Activated gamma-delta T cell treated with anti-CD3 and anti-CD28 coated beads, Interleukin-2, amount 50 U/mL, for 16 hours (primary cell): ENCODE results near the gene FGA.

Experiments
- DNase-seq: peaks from one replicate; pipeline ENCODE4 v3.0.0-alpha.2; 2020; ENCODE audit warnings: low read depth

Gene FGA

DNA sequence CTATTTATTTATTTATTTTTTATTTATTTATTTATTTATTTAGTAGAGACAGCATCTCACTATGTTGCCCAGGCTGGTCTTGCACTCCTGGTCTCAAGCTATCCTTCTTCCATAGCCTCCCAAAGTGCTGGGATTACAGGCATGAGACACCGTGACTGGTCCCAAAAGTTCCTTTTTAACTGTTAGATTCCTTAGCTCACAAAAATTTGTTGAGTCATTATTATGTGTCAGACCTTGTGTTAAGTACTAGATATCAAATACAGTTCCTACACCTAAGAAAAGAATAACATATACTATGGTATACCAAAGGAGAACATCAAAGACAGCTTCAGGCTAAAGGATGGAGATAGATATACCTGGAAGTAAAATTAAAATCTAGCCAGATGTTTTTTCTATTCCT, 11.6 kb downstream of the FGA start:
- DNase-seq = no peak

GRCh38 chr4:154577324-154577723, 13.2 kb downstream of the FGA start:
- DNase-seq = no peak

DNA sequence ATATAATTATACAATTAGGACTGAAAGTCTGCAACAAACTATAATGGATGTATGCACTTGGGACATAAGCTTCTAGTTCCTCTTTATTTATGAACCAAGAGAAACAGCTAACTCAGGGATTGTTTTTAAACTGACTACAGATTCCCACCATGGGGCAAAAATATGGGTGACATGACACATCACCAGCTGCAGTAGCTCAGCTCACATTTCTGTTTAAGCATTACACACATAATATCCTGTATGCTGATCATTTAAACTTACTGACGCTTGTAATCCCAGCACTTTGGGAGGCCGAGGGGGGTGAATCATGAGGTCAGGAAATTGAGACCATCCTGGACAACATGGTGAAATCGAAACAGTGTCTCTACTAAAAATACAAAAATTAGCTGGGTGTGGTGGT, 16.2 kb downstream of the FGA start:
- DNase-seq = no peak

DNA sequence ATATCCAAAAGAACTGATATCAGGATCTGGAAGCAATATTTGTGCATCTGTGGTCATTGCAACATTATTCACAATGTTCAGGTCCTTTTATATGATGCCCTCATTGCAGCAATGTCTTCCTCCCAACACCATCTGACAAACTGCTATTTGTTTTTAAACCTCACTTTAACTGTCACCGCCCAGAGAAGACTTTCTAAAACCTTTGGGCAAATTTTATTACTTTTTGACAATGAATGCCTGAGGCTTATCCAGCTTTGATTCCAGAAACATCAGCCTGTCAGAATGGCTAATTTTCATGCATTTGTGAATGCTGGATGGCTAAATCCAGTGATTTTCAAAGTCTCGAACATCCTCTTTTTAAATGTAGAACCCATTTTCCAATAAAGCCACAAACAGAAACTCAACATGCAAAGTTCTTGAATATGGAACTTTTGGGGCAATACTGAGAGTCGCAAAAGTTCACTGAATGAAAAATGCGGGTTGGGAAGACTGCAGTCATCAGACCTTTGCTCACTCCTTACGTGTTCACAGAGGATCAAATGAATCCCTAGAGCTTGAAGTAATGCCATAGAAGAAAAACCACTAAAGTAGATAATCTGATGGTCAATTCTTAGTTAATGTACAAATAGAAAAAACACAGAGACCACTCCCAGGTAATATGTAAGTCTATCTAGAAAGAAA, 17.2 kb downstream of the FGA start:
- DNase-seq = no peak

- DNase-seq = no peak
Measured at GRCh38 chr4:154569584-154569983, 21.0 kb downstream of the FGA start.

DNA sequence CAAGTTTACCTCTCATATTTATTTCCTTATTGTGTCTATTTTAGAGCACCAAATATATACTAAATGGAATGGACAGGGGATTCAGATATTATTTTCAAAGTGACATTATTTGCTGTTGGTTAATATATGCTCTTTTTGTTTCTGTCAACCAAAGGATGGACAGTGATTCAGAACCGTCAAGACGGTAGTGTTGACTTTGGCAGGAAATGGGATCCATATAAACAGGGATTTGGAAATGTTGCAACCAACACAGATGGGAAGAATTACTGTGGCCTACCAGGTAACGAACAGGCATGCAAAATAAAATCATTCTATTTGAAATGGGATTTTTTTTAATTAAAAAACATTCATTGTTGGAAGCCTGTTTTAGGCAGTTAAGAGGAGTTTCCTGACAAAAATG, 21.5 kb downstream of the FGA start:
- DNase-seq = no peak

DNA sequence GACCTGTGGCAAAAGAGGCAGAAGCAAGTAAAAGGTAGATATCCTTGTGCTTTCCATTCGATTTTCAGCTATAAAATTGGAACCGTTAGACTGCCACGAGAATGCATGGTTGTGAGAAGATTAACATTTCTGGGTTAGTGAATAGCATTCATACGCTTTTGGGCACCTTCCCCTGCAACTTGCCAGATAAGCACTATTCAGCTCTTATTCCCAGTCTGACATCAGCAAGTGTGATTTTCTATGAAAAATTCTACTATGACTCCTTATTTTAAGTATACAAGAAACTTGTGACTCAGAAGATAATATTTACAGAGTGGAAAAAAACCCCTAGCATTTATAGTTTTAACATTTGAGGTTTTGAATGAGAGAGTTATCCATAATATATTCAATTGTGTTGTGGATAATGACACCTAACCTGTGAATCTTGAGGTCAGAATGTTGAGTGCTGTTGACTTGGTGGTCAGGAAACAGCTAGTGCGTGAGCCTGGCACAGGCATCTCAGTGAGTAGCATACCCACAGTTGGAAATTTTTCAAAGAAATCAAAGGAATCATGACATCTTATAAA, 23.8 kb downstream of the FGA start:
- DNase-seq = no peak

GRCh38 chr4:154565704-154566103, 24.8 kb downstream of the FGA start:
- no peak for DNase-seq

GRCh38 chr4:154564311-154564710, 26.2 kb downstream of the FGA start:
- no peak for DNase-seq

DNA sequence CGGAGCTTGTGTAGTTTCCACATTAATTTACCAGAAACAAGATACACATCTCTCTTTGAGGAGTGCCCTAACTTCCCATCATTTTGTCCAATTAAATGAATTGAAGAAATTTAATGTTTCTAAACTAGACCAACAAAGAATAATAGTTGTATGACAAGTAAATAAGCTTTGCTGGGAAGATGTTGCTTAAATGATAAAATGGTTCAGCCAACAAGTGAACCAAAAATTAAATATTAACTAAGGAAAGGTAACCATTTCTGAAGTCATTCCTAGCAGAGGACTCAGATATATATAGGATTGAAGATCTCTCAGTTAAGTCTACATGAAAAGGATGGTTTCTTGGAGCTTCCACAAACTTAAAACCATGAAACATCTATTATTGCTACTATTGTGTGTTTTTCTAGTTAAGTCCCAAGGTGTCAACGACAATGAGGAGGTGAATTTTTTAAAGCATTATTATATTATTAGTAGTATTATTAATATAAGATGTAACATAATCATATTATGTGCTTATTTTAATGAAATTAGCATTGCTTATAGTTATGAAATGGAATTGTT, 27.8 kb downstream of the FGA start, which contains the start of gene FGB:
TSS of gene FGB (plus strand) at position 315 of the 558 bp plus-strand sequence. CDS start at position 323, 8 bp downstream.
- no peak for DNase-seq

- DNase-seq = no peak
Measured at GRCh38 chr4:154560824-154561231, 29.7 kb downstream of the FGA start.

- no peak for DNase-seq
Measured at GRCh38 chr4:154560419-154560801, 30.1 kb downstream of the FGA start.

GRCh38 chr4:154559494-154560418, 30.8 kb downstream of the FGA start:
- no peak for DNase-seq

DNA sequence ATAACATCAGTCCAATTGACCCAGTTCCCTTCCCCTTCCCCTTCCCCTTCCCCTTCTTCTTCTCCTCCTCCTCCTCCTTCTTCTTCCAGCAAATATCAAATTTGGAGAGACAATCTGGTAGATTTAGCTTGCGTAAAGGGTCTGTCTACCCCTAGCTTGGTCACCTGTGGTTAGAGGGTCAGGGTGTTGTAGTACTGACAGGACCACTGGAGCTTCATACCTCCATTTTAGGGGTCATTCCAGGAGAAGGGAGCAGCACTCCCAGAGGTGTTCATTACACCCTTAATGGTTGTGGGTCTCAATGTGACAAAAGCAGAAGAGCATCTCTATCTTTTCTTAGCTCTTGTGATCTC, 31.4 kb downstream of the FGA start:
- DNase-seq = no peak

- DNase-seq = peak; percentile 49
Measured at GRCh38 chr4:154551872-154552686, 38.5 kb downstream of the FGA start.

DNA sequence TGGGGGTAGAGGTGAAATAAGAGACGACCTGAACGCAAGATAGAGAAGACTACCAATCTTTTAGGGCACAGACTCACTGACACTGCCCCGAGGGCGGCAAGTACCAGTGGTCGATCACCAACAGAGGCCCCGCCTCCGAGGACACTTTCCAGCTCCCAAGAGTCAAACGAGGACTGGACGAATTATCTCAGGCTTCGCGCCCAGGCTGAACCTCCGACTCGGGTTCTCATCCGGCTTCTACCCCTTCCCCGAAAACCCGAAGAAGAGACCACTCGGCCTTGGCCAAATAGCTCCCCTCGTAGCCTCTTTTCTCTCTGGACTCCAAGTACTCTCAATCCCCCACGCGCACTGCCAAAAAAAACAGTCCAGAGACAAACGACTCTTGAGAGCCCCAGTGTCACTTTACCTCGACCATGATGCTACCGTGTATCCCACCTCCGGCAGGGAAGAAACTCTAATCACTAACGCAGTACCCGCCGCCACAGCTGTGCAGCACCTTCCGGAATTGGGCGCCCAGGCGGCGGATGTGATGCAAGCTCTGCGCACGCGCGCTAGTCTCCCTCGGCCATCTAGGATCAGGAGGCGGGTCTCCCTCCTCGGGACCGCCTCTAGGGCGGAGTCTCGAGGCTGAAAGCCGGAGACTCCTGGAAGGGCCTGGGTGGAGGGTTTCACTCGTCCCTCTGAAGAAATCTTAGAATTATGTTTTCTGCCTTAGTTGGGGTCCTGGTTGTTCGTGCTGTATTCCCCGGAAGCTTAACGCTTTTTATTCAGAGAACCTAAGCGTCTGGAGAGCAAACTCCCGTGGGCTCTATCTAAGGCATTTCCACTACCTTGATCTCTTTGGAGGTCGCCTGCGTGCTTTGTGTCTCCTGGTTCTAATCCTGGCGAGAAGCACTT, 40.4 kb downstream of the FGA start, which contains the start of gene PLRG1:
TSS of gene PLRG1 (minus strand) at position 507 of the 897 bp plus-strand sequence. CDS start at position 415, 92 bp downstream.
- peak; percentile 94 for DNase-seq

- DNase-seq = no peak
Measured at GRCh38 chr4:154545689-154546088, 44.9 kb downstream of the FGA start.

DNA sequence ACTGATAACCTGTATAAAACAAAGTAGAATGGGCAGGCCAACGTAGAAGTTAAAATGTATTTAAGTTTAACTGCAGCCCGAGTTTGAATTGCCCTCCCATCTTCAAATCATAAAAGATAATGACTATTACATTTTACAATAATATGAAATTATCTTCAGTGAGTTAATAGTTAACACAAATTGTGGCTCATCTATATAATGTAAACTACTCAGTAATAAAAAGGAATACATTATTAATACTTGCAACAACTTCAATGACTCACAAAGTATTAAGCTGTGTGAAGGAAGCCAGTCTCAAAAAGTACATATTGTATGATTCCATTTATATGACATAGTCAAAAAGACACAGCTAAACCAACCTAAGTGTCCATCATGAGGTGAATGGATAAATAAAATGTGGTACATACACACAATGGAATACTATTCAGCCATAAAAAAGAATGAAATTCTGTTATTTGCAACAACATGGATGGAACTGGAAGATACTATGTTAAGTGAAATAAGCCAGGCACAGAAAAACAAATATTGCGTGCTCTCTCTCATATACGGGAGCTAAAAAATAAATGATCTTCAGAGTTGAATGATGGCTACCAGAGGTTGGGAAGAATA, 48.2 kb downstream of the FGA start:
- DNase-seq = no peak
